HG02938 (cell line): ENCODE data around the gene MEGF8.

Experiments
- ATAC-seq: cut with Tn5 transposase; IDR thresholded peaks from one replicate; pipeline ENCODE4 v1.9.1; 2021; ENCODE audit warnings: mild to moderate bottlenecking, moderate library complexity; ENCODE audit not compliant: unreplicated experiment

MEGF8 gene

GRCh38 chr19:42325308-42325895, at the start of gene MEGF8:
Gene MEGF8 (plus strand): TSS chr19:42325635. CDS start chr19:42326244, 609 bp downstream.
- ATAC-seq: peak; percentile 95

- ATAC-seq: no peak
Measured at GRCh38 chr19:42276284-42276683, 49.2 kb upstream of the MEGF8 start.

- no peak for ATAC-seq
Measured at GRCh38 chr19:42276821-42277220, 48.6 kb upstream of the MEGF8 start.

- no peak for ATAC-seq
Measured at GRCh38 chr19:42277821-42278451, 47.5 kb upstream of the MEGF8 start.

GRCh38 chr19:42278452-42279154, 46.8 kb upstream of the MEGF8 start:
- ATAC-seq: no peak

GRCh38 chr19:42279155-42279901, 46.1 kb upstream of the MEGF8 start:
- no peak for ATAC-seq

- peak; percentile 30 for ATAC-seq
Measured at GRCh38 chr19:42279902-42280814, 45.3 kb upstream of the MEGF8 start.

GRCh38 chr19:42280815-42281145, 44.7 kb upstream of the MEGF8 start:
- ATAC-seq: no peak

- no peak for ATAC-seq
Measured at GRCh38 chr19:42281146-42281826, 44.1 kb upstream of the MEGF8 start.

- ATAC-seq: no peak
Measured at GRCh38 chr19:42281827-42282762, 43.3 kb upstream of the MEGF8 start.

GRCh38 chr19:42282819-42283187, 42.6 kb upstream of the MEGF8 start:
- ATAC-seq: no peak

GRCh38 chr19:42283188-42284065, 42.0 kb upstream of the MEGF8 start:
- peak; percentile 48 for ATAC-seq

- peak; percentile 17 for ATAC-seq
Measured at GRCh38 chr19:42284066-42284501, 41.4 kb upstream of the MEGF8 start.

GRCh38 chr19:42284591-42285341, 40.7 kb upstream of the MEGF8 start:
- no peak for ATAC-seq

GRCh38 chr19:42285541-42285941, 39.9 kb upstream of the MEGF8 start:
- no peak for ATAC-seq

GRCh38 chr19:42285988-42286348, 39.5 kb upstream of the MEGF8 start:
- ATAC-seq: no peak

GRCh38 chr19:42286349-42287016, 39.0 kb upstream of the MEGF8 start:
- ATAC-seq: no peak
